HepG2 (cell line): ENCODE data around the gene CTNNBL1. TPM values are rescaled to one million over a fixed set of nuclear protein-coding genes. Genes with fewer than 3 reads are reported as not detected.
A peak's percentile ranks its signal among the peaks of the same experiment; 100 is the strongest.

Experiments
- AGO2 ChIP-seq: fragments of 200-400 bp; formaldehyde crosslinking; optimal IDR thresholded peaks from 2 replicates; pipeline ENCODE3; 2017; ENCODE audit warnings: mild to moderate bottlenecking, low read depth, low read length, moderate library complexity
- AKAP8 ChIP-seq: sonication (generic); formaldehyde crosslinking; IDR thresholded peaks from 2 replicates; pipeline ENCODE4 v1.5.1; 2020; ENCODE audit warnings: mild to moderate bottlenecking, missing genetic modification reagents
- CBFB ChIP-seq: sonication (generic); formaldehyde crosslinking; IDR thresholded peaks from 2 replicates; pipeline ENCODE4 v1.4.0; 2020; ENCODE audit warnings: missing genetic modification reagents
- ERF ChIP-seq: IDR thresholded peaks from 2 replicates; pipeline ENCODE4 v1.6.1; 2018; ENCODE audit warnings: missing biosample characterization, missing genetic modification reagents
- GPN1 ChIP-seq: sonication (generic); formaldehyde crosslinking; IDR thresholded peaks from 2 replicates; pipeline ENCODE4 v1.5.1; 2020; ENCODE audit warnings: missing genetic modification reagents, borderline replicate concordance
- MED13 ChIP-seq: sonication (generic); formaldehyde crosslinking; IDR thresholded peaks from 2 replicates; pipeline ENCODE4 v1.5.0; 2020; ENCODE audit warnings: missing genetic modification reagents
- RCOR2 ChIP-seq: IDR thresholded peaks from 2 replicates; pipeline ENCODE4 v1.6.1; 2016; ENCODE audit warnings: missing biosample characterization, missing genetic modification reagents
- SPEN ChIP-seq: sonication (generic); formaldehyde crosslinking; IDR thresholded peaks from 2 replicates; pipeline ENCODE4 v1.5.1; 2020; ENCODE audit warnings: low read depth, mild to moderate bottlenecking, missing genetic modification reagents
- ZNF17 ChIP-seq: sonication (generic); formaldehyde crosslinking; IDR thresholded peaks from 2 replicates; pipeline ENCODE4 v1.5.0; 2020; ENCODE audit warnings: mild to moderate bottlenecking, missing genetic modification reagents
- ZNF292 ChIP-seq: sonication (generic); formaldehyde crosslinking; IDR thresholded peaks from 2 replicates; pipeline ENCODE4 v1.8.1; 2022; ENCODE audit warnings: mild to moderate bottlenecking, low read depth, missing genetic modification reagents, borderline replicate concordance
- ZNF432 ChIP-seq: sonication (generic); formaldehyde crosslinking; IDR thresholded peaks from 2 replicates; pipeline ENCODE4 v1.5.0; 2020; ENCODE audit warnings: missing genetic modification reagents, mild to moderate bottlenecking, borderline replicate concordance
- ZNF543 ChIP-seq: sonication (generic); formaldehyde crosslinking; IDR thresholded peaks from 2 replicates; pipeline ENCODE4 v1.4.0; 2020; ENCODE audit warnings: mild to moderate bottlenecking, missing genetic modification reagents
- ZNF850 ChIP-seq: sonication (generic); formaldehyde crosslinking; conservative IDR thresholded peaks from 2 replicates; pipeline ENCODE4 v1.9.0; 2021; ENCODE audit warnings: mild to moderate bottlenecking, missing genetic modification reagents
- polyA plus RNA-seq, 8 experiments: library from polyadenylated mRNA; depleted of rRNA in 3 of 8; stranded (reverse) in 7 of 8; unstranded in 1 of 8; fragments of >200 nt; fragmentation: Illumina TruSeq in 4 of 8; extraction: Trizol in 4 of 8; gene quantifications; 2 replicates each; pipeline versions ENCODE4 v1.2.1 to v1.2.3, GENCODE V29; 2011 to 2016; ENCODE audit warnings: low read depth in 4 of 8, missing spikeins in 1 of 8, mixed read lengths in 1 of 8; ENCODE audit not compliant: insufficient read depth in 1 of 8
- total RNA-seq, 5 experiments: library from RNA; depleted of rRNA; stranded (reverse); fragments of >200 nt; fragmentation: Illumina TruSeq; extraction: Trizol; gene quantifications; 2 replicates each; pipeline ENCODE4 v1.2.3, GENCODE V29; 2016; ENCODE audit warnings: low read depth in 1 of 5
- TF ChIP-seq, protein P1 (sequence below): sonication (generic); formaldehyde crosslinking; IDR thresholded peaks from 2 replicates; pipeline ENCODE4 v1.4.0; 2020; ENCODE audit warnings: missing genetic modification reagents
- TF ChIP-seq, protein P2 (sequence below): sonication (generic); formaldehyde crosslinking; IDR thresholded peaks from 2 replicates; pipeline ENCODE4 v1.4.0; 2020; ENCODE audit warnings: mild to moderate bottlenecking, missing genetic modification reagents
- TF ChIP-seq, protein P3 (sequence below): sonication (generic); formaldehyde crosslinking; IDR thresholded peaks from 2 replicates; pipeline ENCODE4 v1.4.0; 2020; ENCODE audit warnings: mild to moderate bottlenecking, missing genetic modification reagents
- TF ChIP-seq, protein P4 (sequence below), 2 experiments: IDR thresholded peaks; 2 replicates each; pipeline ENCODE4 v1.6.1; 2011 to 2012; ENCODE audit warnings: low read length in 2 of 2, borderline replicate concordance in 1 of 2, low read depth in 1 of 2, mild to moderate bottlenecking in 1 of 2, moderate library complexity in 1 of 2
- TF ChIP-seq, protein P5 (sequence below): sonication (generic); formaldehyde crosslinking; IDR thresholded peaks from 2 replicates; pipeline ENCODE4 v1.4.0; 2020; ENCODE audit warnings: missing genetic modification reagents, mild to moderate bottlenecking, borderline replicate concordance
- TF ChIP-seq, protein P6 (sequence below): sonication (generic); formaldehyde crosslinking; IDR thresholded peaks from 2 replicates; pipeline ENCODE4 v1.5.1; 2020; ENCODE audit warnings: missing genetic modification reagents, mild to moderate bottlenecking, borderline replicate concordance

The CTNNBL1 gene
- total and polyA plus RNA-seq, 2 of the 13 experiments (the other 11 are each of a cell fraction or from before 2014, with no cell fraction given): 49.3 to 94.6 TPM

DNA sequence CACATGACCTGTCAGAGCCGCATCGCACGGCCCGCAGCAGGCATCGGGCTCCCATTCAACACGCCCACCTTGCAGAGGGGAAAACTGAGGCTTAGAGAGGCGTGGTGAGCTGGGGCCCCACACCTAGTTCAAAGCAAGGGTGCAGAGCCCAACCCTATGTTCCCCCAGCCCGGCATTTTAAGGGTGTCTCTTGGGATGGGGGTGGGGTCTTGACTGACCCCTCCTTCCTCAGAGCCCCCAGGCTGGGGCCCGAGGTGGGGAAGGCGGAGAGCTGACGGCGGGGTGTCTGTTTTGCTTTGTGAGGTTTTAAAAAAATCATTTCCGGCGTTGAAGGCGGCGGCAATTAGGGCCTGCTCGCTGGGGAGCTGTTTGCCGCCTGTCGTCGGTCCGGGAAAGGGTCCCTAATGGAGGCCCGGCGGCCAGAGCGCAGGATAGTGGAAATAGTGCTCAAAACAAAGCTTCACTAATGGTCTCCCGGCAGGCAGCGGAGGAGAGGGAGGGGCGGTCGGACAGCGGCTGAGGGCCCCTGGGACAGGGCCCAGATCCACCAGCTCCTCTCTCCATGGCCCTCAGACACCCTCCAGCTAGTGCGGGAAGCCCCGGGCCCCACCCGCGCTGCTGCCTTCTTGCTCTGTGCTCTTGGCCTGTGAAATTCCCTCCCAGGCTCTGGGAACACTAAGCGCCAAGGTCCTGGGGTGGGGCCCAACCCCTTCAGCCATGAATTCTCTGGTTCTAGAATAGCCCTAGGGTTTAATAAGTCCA lies 221.0 kb downstream of the CTNNBL1 start (continued):
- TF ChIP-seq, protein P1, sequence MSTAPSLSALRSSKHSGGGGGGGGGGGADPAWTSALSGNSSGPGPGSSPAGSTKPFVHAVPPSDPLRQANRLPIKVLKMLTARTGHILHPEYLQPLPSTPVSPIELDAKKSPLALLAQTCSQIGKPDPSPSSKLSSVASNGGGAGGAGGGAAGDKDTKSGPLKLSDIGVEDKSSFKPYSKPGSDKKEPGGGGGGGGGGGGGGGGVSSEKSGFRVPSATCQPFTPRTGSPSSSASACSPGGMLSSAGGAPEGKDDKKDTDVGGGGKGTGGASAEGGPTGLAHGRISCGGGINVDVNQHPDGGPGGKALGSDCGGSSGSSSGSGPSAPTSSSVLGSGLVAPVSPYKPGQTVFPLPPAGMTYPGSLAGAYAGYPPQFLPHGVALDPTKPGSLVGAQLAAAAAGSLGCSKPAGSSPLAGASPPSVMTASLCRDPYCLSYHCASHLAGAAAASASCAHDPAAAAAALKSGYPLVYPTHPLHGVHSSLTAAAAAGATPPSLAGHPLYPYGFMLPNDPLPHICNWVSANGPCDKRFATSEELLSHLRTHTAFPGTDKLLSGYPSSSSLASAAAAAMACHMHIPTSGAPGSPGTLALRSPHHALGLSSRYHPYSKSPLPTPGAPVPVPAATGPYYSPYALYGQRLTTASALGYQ (CRISPR knock-in tag): peak; percentile 16; the same call in 1 of the 2 replicates
- TF ChIP-seq GPN1 (CRISPR knock-in tag) (no peak; the same call in 1 of the 2 replicates), ZNF543 (CRISPR knock-in tag) (no peak), AGO2 (no peak), ZNF292 (CRISPR knock-in tag) (peak; percentile 91), RCOR2 (CRISPR knock-in tag) (peak; percentile 83), AKAP8 (CRISPR knock-in tag) (no peak), ZNF17 (no peak), MED13 (no peak), ZNF432 (no peak), CBFB (0 out of 2 replicates have a peak, but pooled peaks have one; percentile 14), SPEN (CRISPR knock-in tag) (no peak), ZNF850 (CRISPR knock-in tag) (no peak), ERF (CRISPR knock-in tag) (no peak)
- TF ChIP-seq, protein P2, sequence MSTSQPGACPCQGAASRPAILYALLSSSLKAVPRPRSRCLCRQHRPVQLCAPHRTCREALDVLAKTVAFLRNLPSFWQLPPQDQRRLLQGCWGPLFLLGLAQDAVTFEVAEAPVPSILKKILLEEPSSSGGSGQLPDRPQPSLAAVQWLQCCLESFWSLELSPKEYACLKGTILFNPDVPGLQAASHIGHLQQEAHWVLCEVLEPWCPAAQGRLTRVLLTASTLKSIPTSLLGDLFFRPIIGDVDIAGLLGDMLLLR (CRISPR knock-in tag): 0 out of 2 replicates have a peak, but pooled peaks have one; percentile 25
- TF ChIP-seq, protein P3, sequence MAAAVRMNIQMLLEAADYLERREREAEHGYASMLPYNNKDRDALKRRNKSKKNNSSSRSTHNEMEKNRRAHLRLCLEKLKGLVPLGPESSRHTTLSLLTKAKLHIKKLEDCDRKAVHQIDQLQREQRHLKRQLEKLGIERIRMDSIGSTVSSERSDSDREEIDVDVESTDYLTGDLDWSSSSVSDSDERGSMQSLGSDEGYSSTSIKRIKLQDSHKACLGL (CRISPR knock-in tag): no peak
- TF ChIP-seq, protein P4, sequence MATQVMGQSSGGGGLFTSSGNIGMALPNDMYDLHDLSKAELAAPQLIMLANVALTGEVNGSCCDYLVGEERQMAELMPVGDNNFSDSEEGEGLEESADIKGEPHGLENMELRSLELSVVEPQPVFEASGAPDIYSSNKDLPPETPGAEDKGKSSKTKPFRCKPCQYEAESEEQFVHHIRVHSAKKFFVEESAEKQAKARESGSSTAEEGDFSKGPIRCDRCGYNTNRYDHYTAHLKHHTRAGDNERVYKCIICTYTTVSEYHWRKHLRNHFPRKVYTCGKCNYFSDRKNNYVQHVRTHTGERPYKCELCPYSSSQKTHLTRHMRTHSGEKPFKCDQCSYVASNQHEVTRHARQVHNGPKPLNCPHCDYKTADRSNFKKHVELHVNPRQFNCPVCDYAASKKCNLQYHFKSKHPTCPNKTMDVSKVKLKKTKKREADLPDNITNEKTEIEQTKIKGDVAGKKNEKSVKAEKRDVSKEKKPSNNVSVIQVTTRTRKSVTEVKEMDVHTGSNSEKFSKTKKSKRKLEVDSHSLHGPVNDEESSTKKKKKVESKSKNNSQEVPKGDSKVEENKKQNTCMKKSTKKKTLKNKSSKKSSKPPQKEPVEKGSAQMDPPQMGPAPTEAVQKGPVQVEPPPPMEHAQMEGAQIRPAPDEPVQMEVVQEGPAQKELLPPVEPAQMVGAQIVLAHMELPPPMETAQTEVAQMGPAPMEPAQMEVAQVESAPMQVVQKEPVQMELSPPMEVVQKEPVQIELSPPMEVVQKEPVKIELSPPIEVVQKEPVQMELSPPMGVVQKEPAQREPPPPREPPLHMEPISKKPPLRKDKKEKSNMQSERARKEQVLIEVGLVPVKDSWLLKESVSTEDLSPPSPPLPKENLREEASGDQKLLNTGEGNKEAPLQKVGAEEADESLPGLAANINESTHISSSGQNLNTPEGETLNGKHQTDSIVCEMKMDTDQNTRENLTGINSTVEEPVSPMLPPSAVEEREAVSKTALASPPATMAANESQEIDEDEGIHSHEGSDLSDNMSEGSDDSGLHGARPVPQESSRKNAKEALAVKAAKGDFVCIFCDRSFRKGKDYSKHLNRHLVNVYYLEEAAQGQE (IDR thresholded peaks at IDR 0.05; ENCODE audit: borderline replicate concordance in 1 of 2, low read depth in 1 of 2, low read length in 2 of 2): no peak
- TF ChIP-seq, protein P5, sequence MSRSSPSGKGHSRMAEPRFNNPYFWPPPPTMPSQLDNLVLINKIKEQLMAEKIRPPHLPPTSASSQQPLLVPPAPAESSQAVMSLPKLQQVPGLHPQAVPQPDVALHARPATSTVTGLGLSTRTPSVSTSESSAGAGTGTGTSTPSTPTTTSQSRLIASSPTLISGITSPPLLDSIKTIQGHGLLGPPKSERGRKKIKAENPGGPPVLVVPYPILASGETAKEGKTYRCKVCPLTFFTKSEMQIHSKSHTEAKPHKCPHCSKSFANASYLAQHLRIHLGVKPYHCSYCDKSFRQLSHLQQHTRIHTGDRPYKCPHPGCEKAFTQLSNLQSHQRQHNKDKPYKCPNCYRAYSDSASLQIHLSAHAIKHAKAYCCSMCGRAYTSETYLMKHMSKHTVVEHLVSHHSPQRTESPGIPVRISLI (CRISPR knock-in tag): peak; percentile 80
- TF ChIP-seq, protein P6, sequence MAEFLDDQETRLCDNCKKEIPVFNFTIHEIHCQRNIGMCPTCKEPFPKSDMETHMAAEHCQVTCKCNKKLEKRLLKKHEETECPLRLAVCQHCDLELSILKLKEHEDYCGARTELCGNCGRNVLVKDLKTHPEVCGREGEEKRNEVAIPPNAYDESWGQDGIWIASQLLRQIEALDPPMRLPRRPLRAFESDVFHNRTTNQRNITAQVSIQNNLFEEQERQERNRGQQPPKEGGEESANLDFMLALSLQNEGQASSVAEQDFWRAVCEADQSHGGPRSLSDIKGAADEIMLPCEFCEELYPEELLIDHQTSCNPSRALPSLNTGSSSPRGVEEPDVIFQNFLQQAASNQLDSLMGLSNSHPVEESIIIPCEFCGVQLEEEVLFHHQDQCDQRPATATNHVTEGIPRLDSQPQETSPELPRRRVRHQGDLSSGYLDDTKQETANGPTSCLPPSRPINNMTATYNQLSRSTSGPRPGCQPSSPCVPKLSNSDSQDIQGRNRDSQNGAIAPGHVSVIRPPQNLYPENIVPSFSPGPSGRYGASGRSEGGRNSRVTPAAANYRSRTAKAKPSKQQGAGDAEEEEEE: no peak
